Raji (cell line): ENCODE measurements around the gene SOX12.

Experiments
- POLR2A ChIP-seq: IDR thresholded peaks from 2 replicates; pipeline ENCODE4 v1.6.1; 2011; ENCODE audit warnings: low read depth, low read length, control low read depth; ENCODE audit not compliant: insufficient read depth

Gene SOX12

DNA sequence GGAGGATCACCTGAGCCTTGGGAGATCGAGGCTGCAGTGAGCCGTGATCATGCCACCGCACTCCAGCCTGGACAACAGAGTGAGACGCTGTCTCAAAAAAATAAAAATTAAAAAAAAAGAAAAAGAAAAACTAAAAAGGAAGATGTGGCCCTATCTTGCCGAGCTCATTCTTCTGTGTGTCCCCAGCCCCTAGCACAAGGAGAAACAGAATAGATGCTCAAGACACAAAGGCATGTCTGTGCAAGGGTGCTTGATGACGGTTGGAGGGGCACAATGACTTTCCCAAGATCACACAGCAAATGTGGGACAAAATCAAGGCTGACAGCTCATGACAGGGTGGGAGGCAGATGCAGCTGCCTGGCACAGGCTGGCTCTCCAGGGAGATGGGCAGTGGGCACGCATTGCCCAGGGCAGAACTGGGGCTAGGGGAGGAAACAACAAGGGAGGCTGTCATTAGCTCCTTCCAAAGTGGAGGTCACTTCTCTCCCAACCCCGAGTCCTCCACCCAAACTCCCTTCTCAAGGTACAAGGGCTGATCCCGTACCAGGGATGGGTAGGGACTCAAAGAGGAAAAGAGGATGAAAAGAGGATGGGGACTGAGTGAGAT is 20.8 kb downstream of the SOX12 start:
- no peak for TF ChIP-seq POLR2A

DNA sequence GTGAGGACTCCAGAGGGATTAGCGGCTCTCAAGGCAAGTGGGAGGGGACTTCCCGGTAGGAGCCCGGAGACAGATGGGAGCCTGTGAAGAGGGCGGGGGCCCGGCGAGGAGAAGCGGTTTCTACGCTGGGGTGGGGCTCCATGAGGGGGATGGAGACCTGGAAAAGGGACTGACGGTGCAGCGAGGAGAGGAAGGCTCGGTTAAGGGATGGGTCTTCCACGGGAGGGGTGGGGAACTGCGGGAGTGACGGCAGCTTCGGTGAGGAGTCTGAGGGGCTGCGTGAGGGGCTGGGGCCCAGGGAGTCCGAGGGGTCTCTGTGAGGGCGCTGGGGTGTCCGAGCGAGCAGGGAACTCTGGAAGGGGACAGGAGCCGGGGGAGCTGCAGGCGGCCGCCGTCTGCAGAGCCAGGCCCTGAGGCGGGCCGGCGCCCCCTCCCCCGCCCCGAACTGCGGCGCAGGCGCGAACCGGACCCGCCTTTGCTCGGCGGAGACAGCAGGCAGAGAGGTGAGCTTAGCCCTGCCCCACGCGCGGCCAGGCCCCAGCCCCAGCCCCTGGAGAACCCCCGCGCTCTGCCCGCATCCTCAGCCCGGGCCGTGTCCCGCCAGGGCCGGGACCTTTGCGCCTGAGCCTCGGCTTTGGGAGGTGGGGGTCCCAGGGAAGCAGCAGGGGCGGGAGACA is 21.4 kb downstream of the SOX12 start, which contains the start of gene NRSN2:
Gene NRSN2, plus strand, starts transcription at position 472 of the 677 bp plus-strand sequence. CDS start 2,533 bp downstream, outside the sequence.
- TF ChIP-seq POLR2A = no peak

DNA sequence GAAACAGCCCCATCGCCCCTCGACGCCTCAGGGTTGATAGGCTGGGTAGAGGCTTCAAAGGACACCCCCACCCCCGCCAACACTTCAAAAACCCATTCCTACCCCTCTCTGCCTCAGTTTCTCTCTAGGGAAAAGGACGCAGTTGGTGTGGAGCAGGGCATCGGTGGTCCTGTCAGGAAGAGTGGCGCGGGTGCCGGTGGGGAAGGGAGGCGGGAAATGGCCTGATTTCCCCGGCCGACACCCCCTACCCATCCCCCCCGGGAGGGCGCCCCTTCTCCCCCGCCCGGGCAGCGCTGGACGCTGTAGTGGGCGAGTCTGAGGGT is 21.9 kb downstream of the SOX12 start:
- TF ChIP-seq POLR2A = no peak

DNA sequence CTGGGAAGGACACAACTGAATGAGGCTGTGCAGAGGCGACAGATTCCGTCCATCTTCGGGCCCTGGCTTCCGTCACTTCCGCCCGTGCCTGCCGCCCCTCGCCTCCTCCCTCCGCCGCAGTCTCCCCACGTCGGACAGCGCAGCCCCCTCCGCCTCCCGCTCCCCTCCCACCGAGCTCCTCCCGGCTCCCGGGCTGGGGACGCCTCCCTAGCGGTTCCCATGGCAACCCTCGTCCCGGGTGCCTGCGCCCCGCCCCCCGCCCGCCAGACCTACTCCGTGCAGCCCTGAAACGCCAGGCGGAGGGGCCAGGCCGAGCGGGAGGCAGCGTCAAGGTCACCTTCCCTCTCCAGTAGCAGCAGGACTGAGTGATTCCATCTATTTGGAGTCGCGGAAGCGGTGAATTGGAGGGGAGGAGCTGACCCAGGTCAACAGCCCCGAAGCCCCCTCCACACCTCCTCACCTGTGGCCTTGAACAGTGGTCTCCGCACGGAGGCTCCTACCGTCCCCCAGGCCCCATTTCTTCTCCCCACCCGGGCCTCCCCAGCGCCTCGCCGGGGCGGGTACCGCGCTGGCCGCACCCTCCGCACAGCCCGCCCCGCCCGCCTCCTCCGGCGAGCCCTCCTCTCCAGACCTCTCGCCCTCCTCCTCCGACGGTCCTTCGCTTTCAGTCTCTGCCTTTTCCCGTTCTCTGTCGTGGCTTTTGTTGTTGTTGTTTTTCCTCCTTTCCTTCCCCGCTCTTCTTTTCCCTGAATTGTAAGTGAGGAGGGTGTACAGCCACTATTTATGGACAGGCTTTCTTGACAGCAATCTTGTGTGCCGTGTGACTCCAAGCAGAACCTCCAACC is 22.5 kb downstream of the SOX12 start:
- no peak for TF ChIP-seq POLR2A

DNA sequence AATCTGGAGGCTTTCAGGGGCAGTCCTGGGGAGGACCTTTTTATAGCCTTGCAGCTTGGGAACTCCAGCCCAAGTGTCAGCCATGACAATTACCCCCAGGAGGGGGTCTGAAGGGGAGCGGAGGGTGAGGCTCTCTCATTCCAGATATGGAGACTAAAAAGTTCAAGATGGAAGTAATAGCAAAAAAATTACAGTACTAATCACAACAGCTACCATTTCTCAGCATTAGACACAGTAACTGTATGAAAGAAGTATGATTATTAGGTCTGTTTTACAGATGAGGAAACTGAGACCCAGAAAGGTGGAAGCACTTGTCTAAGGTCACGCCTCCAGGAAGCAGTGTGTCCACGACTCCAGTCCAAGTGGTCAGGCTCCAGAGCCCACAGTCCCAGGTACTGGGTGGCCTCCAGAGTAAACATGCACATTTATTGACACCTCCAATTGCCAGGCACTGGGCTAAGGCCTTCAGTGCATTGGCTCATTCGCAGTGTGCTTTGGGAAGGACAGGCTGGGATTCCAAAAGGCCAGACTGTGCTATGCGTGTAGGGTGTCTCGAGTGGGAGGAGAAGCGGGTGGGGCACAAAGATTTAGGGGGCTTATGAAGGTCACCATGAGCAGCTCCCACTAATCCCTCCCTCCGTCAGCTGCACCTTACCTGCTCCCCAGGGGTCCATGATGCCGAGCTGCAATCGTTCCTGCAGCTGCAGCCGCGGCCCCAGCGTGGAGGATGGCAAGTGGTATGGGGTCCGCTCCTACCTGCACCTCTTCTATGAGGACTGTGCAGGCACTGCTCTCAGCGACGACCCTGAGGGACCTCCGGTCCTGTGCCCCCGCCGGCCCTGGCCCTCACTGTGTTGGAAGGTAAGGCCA is 23.9 kb downstream of the SOX12 start:
- TF ChIP-seq POLR2A = no peak

DNA sequence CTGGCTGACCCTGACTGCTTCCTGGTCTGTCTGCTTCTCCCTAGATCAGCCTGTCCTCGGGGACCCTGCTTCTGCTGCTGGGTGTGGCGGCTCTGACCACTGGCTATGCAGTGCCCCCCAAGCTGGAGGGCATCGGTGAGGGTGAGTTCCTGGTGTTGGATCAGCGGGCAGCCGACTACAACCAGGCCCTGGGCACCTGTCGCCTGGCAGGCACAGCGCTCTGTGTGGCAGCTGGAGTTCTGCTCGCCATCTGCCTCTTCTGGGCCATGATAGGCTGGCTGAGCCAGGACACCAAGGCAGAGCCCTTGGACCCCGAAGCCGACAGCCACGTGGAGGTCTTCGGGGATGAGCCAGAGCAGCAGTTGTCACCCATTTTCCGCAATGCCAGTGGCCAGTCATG is 27.8 kb downstream of the SOX12 start:
- TF ChIP-seq POLR2A = no peak

DNA sequence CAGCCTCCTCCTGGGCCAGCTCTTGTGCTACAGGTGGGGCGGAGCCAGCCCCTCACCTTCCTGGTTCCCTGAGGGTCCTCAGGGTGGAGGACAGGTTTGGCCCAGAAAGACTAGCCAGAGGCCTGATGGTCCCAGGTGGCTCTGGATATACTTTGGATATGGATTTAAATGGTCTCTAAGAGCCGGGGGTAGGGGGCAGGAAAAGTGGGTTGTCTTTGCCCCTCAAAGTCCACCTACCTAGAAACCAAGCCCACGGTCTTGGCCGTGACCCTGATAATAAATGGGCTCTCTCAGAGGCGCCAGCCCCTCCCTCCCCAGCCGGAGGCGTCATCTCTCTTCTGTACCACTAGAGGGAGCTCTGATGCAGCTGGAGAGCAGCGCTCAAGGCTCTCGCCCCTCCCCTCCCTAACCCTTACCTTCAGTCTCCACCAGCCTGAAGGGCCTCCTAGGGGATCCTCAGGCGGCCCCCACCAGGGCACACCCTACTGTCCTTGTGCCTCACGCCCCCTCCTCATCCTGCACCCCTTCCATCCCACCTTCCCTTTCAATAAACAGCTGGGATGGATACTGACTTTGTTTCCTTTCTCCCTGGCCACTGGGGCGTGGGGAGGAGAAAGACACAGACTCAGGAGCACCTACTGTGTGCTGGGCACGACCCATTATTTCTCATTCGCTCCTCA is 29.1 kb downstream of the SOX12 start:
- TF ChIP-seq POLR2A = no peak

DNA sequence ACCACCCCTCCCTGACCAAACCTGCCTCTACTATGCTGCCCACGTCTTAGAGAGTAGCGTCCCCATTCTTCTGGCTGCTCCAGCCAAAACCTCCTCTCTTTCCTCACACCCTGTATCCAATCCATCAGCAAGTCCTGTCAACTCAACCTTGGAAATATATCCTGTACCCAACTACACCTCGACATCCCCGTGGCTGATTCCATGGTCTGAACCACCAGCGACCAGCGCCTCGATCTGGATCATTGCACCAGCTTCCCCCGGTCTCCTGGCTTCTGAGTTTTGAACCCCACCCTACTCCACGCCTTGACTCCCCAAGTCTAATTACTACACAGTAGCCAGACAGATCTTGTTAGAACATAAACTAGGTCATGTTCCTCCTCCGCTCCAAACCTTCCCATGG is 31.4 kb downstream of the SOX12 start:
- no peak for TF ChIP-seq POLR2A

DNA sequence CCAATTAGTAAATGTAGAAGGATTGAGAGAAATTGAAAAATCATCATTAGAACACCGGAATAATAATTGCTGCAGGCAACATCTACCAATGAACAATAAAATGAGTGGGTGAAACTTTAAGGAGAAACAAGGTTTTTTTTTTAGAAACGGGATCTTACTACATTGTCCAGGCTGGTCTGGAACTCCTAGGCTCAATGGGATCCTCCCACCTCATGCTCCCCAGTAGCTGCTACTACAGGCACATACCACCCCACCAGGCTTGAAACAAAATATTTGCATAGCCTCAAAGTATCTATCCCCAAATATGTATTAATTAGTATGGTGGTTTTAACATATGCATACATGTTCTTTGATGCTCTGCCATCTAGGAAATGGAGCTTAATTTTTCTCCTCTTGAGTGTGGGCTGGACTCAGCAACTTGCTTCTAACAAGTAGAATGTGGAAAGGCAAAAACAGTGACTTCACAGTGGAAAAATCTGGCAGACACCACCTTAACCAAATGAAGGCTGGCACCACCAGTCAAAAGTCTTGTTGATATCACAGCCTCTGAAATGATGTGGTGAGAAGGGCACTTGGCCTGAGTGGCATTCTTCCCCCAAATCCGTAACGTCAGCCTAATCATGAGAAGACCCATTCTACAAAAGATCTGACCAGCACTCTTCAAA is 33.7 kb downstream of the SOX12 start:
- no peak for TF ChIP-seq POLR2A

DNA sequence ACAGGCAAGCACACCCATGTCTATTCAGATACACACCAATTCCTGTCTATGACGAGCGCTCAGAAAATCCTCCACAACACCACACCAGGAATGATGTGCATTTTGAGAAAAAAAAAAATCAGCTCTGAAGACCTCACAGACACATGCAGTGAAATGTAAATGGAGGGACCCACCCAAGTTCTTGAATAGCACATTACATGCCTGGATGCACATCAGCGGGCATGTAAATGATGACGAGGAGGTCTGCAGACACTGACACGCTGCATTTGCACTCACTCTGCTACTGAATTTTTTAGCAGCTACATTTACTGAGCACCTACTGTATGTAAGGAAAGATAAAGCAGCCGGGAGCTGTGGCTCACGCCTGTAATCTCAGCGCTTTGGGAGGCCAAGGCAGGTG is 36.2 kb downstream of the SOX12 start:
- no peak for TF ChIP-seq POLR2A

DNA sequence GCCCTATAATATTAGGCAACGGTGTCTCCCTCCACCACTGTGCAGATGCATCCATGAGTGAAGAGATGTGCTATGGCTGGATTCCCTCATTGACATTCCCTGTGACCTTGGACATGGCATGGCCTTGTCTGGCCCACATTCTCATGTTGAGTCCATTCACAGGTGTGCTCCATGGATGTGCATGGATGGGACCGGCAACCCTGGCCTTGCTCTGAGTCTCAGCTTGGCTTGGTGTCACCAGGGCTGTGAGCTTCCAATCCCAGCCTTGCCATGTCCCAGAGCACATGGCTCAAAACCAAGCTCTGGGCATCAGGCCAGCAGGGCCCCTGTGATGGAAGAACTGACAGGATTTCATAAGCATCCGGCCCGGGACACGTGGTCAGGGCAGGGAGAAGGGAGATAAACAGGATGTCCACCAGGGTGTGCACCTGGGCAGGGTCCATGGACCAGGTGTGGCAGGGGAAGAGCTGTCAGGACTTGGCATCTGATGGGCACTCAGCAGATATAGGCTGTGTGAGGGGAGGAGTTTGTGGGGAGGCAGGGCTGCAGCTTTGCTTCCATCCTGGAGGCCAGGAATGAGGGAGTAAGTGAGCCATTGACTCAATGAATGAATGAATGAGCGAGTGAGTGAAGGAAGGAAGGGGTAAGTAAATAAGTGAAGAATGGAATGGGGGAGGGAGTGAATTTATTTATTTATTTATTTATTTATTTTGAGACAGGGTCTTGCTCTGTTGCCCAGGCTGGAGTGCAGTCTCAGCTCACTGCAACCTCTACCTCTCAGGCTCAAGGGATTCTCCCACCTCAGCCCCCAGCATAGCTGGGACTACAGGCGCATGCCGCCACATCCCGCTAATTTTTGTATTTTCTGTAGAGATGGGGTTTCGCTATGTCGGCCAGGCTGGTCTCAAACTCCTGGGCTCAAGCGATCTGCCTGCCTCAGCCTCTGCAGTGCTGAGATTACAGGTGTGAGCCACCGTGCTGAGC is 37.2 kb downstream of the SOX12 start:
- no peak for TF ChIP-seq POLR2A

DNA sequence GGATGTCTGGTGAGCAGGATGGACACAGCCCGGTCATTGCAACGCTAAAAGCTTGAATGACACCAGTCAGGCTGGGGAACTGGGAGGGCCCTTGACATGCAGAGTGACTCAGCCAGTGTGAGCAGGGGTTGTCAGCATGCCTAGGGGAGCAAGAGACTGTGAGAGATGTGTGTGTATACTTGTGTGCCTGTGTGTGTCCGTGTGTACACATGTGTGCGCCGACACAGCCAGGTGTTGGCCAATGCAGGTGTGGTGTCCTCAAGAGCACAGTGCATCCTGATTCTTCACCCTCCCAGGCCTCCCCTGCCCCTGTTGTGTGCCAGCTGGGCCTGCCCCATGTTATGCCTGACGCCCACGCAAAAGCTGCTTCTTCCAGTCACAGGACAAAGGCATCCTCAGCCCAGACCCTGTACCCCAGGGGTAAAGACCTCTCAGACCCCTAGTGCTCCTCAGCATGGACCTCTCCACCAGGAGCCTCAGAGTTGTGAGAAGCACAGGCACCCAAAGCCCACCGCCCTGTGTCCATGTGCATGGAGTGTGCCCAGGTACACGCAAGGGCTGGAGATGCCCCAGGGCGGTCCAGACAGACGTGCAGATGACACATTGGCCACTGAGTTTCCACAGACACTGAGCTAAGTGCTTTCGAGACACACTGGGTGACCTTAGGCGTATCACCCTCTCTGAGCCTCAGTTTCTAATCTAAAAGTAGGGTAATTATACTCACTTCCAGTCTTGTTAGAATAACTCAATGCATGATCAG is 38.1 kb downstream of the SOX12 start:
- no peak for TF ChIP-seq POLR2A
